Mesenchymal stem cell (in vitro differentiated cells and primary cell): ENCODE measurements around the gene ZNF236.

Source experiments
- DNase-seq: peaks from one replicate; pipeline ENCODE4 v3.0.0-alpha.2; 2013
- H2AFZ ChIP-seq: one replicate; pipeline ENCODE4 v1.6.1; 2013; ENCODE audit warnings: low read depth, mild to moderate bottlenecking, control low read depth, inconsistent platforms, low read length, moderate library complexity
- H2AK5ac ChIP-seq: 2 replicates; pipeline ENCODE4 v1.6.1; 2013; ENCODE audit warnings: low read length, moderate library complexity, mild to moderate bottlenecking, inconsistent platforms; ENCODE audit not compliant: severe bottlenecking
- H2BK120ac ChIP-seq: one replicate; pipeline ENCODE4 v1.6.1; 2013; ENCODE audit warnings: low read depth, mild to moderate bottlenecking, inconsistent platforms, low read length, moderate library complexity
- H2BK12ac ChIP-seq, 2 experiments: one replicate each; pipeline ENCODE4 v1.6.1; 2013; ENCODE audit warnings: inconsistent platforms in 2 of 2, low read length in 2 of 2, mild to moderate bottlenecking in 2 of 2, moderate library complexity in 2 of 2, control low read depth in 1 of 2
- H2BK15ac ChIP-seq: one replicate; pipeline ENCODE4 v1.6.1; 2013; ENCODE audit warnings: mild to moderate bottlenecking, low read depth, inconsistent platforms; ENCODE audit not compliant: poor library complexity, severe bottlenecking
- H2BK5ac ChIP-seq: 2 replicates; pipeline ENCODE4 v1.6.1; 2013; ENCODE audit warnings: low read depth, mild to moderate bottlenecking, low read length, control low read depth, inconsistent platforms; ENCODE audit not compliant: poor library complexity, severe bottlenecking
- H3K14ac ChIP-seq, 2 experiments: one replicate each; pipeline ENCODE4 v1.6.1; 2013; ENCODE audit warnings: inconsistent platforms in 2 of 2, low read length in 2 of 2, control low read depth in 1 of 2, mild to moderate bottlenecking in 1 of 2, moderate library complexity in 1 of 2
- H3K18ac ChIP-seq, 2 experiments: one replicate each; pipeline ENCODE4 v1.6.1; 2013; ENCODE audit warnings: inconsistent platforms in 2 of 2, low read length in 2 of 2, control low read depth in 1 of 2, low read depth in 1 of 2, mild to moderate bottlenecking in 1 of 2
- H3K23ac ChIP-seq, 2 experiments: one replicate each; pipeline ENCODE4 v1.6.1; 2013; ENCODE audit warnings: inconsistent platforms in 2 of 2, low read length in 2 of 2, mild to moderate bottlenecking in 2 of 2, moderate library complexity in 2 of 2, control low read depth in 1 of 2
- H3K27ac ChIP-seq: 2 replicates; pipeline ENCODE4 v1.5.1; 2013; ENCODE audit warnings: mild to moderate bottlenecking, moderate library complexity, low read length, control low read depth, inconsistent platforms; ENCODE audit not compliant: poor library complexity, severe bottlenecking
- H3K27me3 ChIP-seq, 2 experiments: 2 replicates each; pipeline versions ENCODE4 v1.6.1 to v1.7.0; 2013; ENCODE audit warnings: low read length in 2 of 2, mild to moderate bottlenecking in 2 of 2, moderate library complexity in 2 of 2, control low read depth in 1 of 2, inconsistent platforms in 1 of 2; ENCODE audit not compliant: control insufficient read depth in 1 of 2, insufficient read depth in 1 of 2
- H3K36me3 ChIP-seq, 2 experiments: 2 replicates each; pipeline versions ENCODE4 v1.6.1 to v1.7.0; 2013; ENCODE audit warnings: low read length in 2 of 2, control low read depth in 1 of 2, inconsistent platforms in 1 of 2, low read depth in 1 of 2, mild to moderate bottlenecking in 1 of 2; ENCODE audit not compliant: insufficient read depth in 2 of 2, control insufficient read depth in 1 of 2
- H3K4ac ChIP-seq, 2 experiments: one replicate each; pipeline ENCODE4 v1.6.1; 2013; ENCODE audit warnings: inconsistent platforms in 2 of 2, low read length in 2 of 2, mild to moderate bottlenecking in 2 of 2, moderate library complexity in 2 of 2, control low read depth in 1 of 2, low read depth in 1 of 2
- H3K4me1 ChIP-seq: 2 replicates; pipeline ENCODE4 v1.6.1; 2013; ENCODE audit warnings: low read depth, low read length, control low read depth; ENCODE audit not compliant: control insufficient read depth, insufficient read depth
- H3K4me2 ChIP-seq: 2 replicates; pipeline ENCODE4 v1.6.1; 2013; ENCODE audit warnings: low read length, mild to moderate bottlenecking, inconsistent platforms; ENCODE audit not compliant: poor library complexity, severe bottlenecking
- H3K4me3 ChIP-seq, 2 experiments: 2 replicates each; pipeline versions ENCODE4 v1.5.1 to v1.7.0; 2013; ENCODE audit warnings: low read length in 2 of 2, mild to moderate bottlenecking in 2 of 2, control low read depth in 1 of 2, low read depth in 1 of 2; ENCODE audit not compliant: insufficient read depth in 1 of 2
- H3K79me1 ChIP-seq: replicated peaks from 2 replicates; pipeline ENCODE4 v1.6.1; 2013; ENCODE audit warnings: mild to moderate bottlenecking, control low read depth, low read length, inconsistent platforms; ENCODE audit not compliant: poor library complexity, severe bottlenecking
- H3K9ac ChIP-seq: 2 replicates; pipeline ENCODE4 v1.7.0; 2013; ENCODE audit warnings: mild to moderate bottlenecking, low read length, moderate library complexity
- H3K9me3 ChIP-seq: 2 replicates; pipeline ENCODE4 v1.7.0; 2013; ENCODE audit warnings: mild to moderate bottlenecking, low read length; ENCODE audit not compliant: control insufficient read depth
- H4K8ac ChIP-seq: one replicate; pipeline ENCODE4 v1.6.1; 2013; ENCODE audit warnings: inconsistent platforms, mild to moderate bottlenecking, low read length, moderate library complexity
- H4K91ac ChIP-seq: one replicate; pipeline ENCODE4 v1.6.1; 2013; ENCODE audit warnings: mild to moderate bottlenecking, low read length, inconsistent platforms
- WGBS: methylation state at CpG from one replicate; pipeline ENCODE4 v1.1.7; 2013; ENCODE audit warnings: mixed read lengths; 5-methylcytosine and 5-hydroxymethylcytosine counted together

ZNF236 gene

DNA sequence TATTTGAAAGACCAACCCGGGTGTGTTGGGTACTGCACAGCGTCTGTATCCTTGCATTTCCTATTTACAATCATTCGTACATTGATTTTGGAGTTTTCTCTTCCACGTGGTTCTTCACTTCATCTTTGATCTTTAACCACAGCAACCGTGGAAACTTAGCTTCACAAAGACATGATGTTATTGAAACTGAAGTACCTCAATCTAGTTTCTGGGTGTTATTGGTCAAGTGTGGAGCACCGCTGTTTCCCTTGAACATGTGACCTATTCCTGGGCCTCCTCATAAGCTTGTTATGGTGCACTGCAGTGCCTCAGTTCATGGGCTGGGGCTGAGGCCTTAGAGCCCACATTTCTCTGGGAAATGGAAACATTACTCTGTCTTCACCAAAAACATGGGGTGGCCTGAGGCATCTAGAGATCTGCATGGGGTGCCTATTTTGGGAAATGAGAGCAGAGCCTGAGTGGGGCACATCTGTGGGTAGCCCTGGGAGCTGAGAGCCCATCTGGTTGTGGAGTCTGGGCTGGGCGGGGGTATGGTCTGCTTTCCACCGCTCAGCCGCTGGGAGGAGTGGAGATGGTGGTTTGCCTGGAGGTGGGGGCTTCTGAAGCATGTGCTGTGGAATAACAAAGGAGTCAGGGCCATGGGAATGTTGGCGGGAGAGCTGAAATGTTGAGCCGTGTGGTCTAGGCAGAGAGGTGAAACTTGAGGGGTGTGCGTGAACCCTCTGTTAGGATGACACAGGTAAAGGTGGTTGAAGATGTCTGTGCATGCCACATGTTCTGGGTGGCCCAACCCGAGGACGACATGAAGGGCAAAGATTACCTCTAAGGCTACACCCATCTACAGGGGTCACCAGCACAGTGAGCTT lies 37.4 kb downstream of the ZNF236 start:
- WGBS = 97% methylated on average over 14 of the region's 14 CpGs
- Histone ChIP-seq H2BK120ac (no peak overlapping the region), H3K4ac (no peak overlapping the region), H3K18ac (no peak overlapping the region), H3K14ac (no peak overlapping the region), H2BK12ac (no peak overlapping the region), H2AK5ac (peak overlapping the region; percentile 69), H3K79me1 (peaks cover 24% of the 10 kb centered on the region), H3K36me3 (peaks cover 19 to 41% of the 10 kb centered on the region in 2 experiments), H3K4me3 (no peak overlapping the region), H3K27me3 (no peaks in the 10 kb centered on the region), H3K4me2 (no peak overlapping the region), H2AFZ (no peak overlapping the region), H3K4me1 (peaks cover 14% of the 10 kb centered on the region), H4K8ac (no peak overlapping the region), H4K91ac (no peak overlapping the region), H3K27ac (peak overlapping the region; percentile 31), H2BK15ac (no peak overlapping the region), H3K9me3 (no peaks in the 10 kb centered on the region), H2BK5ac (no peak overlapping the region), H3K23ac (no peak overlapping the region), H3K9ac (no peak overlapping the region)
- DNase-seq = no peak

DNA sequence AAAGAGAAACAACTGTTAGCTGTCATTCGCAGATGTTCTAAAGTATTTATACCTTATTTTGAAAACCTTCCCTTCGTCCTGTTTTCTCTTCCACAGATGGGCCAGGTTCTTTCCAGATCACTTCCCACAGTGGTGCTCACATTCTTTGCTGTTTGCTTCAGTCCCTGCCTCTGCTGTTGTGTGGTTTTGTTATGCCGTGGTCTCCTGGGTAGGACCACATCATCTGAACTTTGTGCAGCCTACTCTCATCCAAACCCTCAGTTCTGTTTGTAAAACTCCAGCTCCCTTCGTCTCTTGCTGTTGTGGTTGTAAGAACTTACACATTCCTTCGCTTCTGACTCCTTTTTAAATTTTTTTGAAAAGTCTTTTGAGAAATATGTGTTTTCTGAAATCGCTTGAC lies 38.1 kb downstream of the ZNF236 start:
- 98% methylated on average over 3 of the region's 6 CpGs for WGBS
- Histone ChIP-seq H3K4me3 (no peak overlapping the region), H3K27me3 (no peaks in the 10 kb centered on the region)

DNA sequence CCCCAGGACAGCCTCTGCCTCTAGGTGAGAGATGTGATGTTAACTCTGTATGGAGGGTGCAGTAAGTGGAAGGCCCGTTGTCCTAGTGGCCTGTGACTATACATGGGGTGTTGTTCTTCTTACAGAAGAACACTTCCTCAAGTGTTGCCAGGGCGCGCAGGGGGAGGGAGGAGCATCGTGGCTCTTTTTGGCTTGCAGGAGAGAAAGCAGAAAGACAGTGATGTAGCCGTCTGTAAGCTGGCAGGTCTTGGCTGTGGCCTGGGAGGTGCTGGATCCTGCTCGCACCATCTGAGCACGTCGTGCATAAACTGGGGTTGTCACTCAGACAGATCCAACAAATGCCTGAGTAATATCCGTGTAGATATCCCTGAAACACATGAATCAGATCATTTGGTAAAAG lies 44.3 kb downstream of the ZNF236 start:
- no peak overlapping the region for H3K14ac ChIP-seq
- 94% methylated on average over 9 of the region's 9 CpGs for WGBS
- peaks cover 30 to 61% of the 10 kb centered on the region in 2 experiments for H3K36me3 ChIP-seq
- H2AFZ ChIP-seq = no peak overlapping the region
- peaks cover 34% of the 10 kb centered on the region for H3K79me1 ChIP-seq
- no peaks in the 10 kb centered on the region for H3K4me1 ChIP-seq
- no peaks in the 10 kb centered on the region for H3K9me3 ChIP-seq
- no peak overlapping the region for H3K27ac ChIP-seq
- no peak overlapping the region for H3K4me3 ChIP-seq
- H3K18ac ChIP-seq = no peak overlapping the region
- no peak for DNase-seq
- no peak overlapping the region for H2BK15ac ChIP-seq
- no peak overlapping the region for H3K9ac ChIP-seq
- no peak overlapping the region for H2BK120ac ChIP-seq
- H3K4ac ChIP-seq = no peak overlapping the region
- no peak overlapping the region for H2BK12ac ChIP-seq
- no peak overlapping the region for H2BK5ac ChIP-seq
- H3K27me3 ChIP-seq = no peaks in the 10 kb centered on the region
- no peak overlapping the region for H3K4me2 ChIP-seq
- H2AK5ac ChIP-seq = no peak overlapping the region
- no peak overlapping the region for H3K23ac ChIP-seq
- H4K8ac ChIP-seq = no peak overlapping the region
- H4K91ac ChIP-seq = no peak overlapping the region

More for the DNA sequence above, 38.1 kb downstream of the ZNF236 start:
- H2BK15ac ChIP-seq = no peak overlapping the region
- H3K14ac ChIP-seq = no peak overlapping the region
- H2BK5ac ChIP-seq = no peak overlapping the region
- peak overlapping the region; percentile 56 for H3K27ac ChIP-seq
- no peak overlapping the region for H4K8ac ChIP-seq
- H2BK12ac ChIP-seq = no peak overlapping the region
- H3K9ac ChIP-seq = no peak overlapping the region
- H3K79me1 ChIP-seq = peaks cover 24% of the 10 kb centered on the region
- DNase-seq = no peak
- no peak overlapping the region for H3K4me2 ChIP-seq
- H4K91ac ChIP-seq = no peak overlapping the region
- no peak overlapping the region for H3K4ac ChIP-seq
- no peak overlapping the region for H2BK120ac ChIP-seq
- peaks cover 19 to 40% of the 10 kb centered on the region in 2 experiments for H3K36me3 ChIP-seq
- no peak overlapping the region for H2AFZ ChIP-seq
- no peak overlapping the region for H2AK5ac ChIP-seq
- peaks cover 14% of the 10 kb centered on the region for H3K4me1 ChIP-seq
- H3K18ac ChIP-seq = no peak overlapping the region
- H3K23ac ChIP-seq = no peak overlapping the region
- no peaks in the 10 kb centered on the region for H3K9me3 ChIP-seq

DNA sequence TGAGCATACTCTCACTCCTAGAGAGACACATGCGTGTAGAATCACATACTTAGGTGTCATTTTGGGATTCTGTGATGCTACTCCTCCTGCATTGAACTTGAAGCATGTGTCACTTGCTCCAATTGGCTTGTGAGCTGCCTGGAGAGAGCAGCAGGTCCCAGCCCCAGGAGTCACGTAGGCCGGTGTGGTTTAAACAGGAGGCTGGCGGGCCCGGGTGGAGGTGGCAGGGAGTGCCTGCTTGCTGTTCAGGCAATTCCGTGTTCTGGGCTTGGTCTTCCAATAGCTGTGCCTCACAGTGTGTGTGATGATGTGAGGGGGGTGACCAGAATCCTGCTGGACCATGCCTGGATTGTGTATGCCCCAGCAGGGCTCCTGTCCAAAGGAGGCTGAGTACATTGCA lies 51.0 kb downstream of the ZNF236 start:
- Histone ChIP-seq H4K91ac (no peak overlapping the region), H2BK15ac (no peak overlapping the region), H3K4ac (peak overlapping the region in 1 of 2 experiments; percentile 5), H3K4me3 (no peak overlapping the region), H3K79me1 (peaks cover 27% of the 10 kb centered on the region), H2AFZ (no peak overlapping the region), H3K14ac (no peak overlapping the region), H3K9ac (no peak overlapping the region), H3K27ac (no peak overlapping the region), H3K4me2 (no peak overlapping the region), H3K9me3 (no peaks in the 10 kb centered on the region), H2BK12ac (no peak overlapping the region), H4K8ac (no peak overlapping the region), H3K4me1 (no peaks in the 10 kb centered on the region), H3K27me3 (no peaks in the 10 kb centered on the region), H3K18ac (no peak overlapping the region), H2BK120ac (no peak overlapping the region), H2BK5ac (no peak overlapping the region), H3K36me3 (peaks cover 23 to 66% of the 10 kb centered on the region in 2 experiments), H3K23ac (no peak overlapping the region), H2AK5ac (no peak overlapping the region)
- 100% methylated on average over 6 of the region's 6 CpGs for WGBS
- no peak for DNase-seq
